CD14-positive monocyte (primary cell): ENCODE measurements around the gene PTCD2. TPM values are rescaled to one million over a fixed set of nuclear protein-coding genes. Genes with fewer than 3 reads are reported as not detected.
A peak's percentile ranks its signal among the peaks of the same experiment; 100 is the strongest.

ENCODE experiments used
- DNase-seq, 3 donors: peaks; one replicate each; pipeline ENCODE4 v3.0.0-alpha.2; 2011 to 2022
- H2AFZ ChIP-seq: 2 replicates; pipeline ENCODE4 v1.6.0; 2012; ENCODE audit warnings: mild to moderate bottlenecking, low read depth, low read length, inconsistent platforms; ENCODE audit not compliant: insufficient read depth, poor library complexity, severe bottlenecking
- H3K27ac ChIP-seq, 2 donors: 1 replicate in 1 of 2; 2 replicates in 1 of 2; pipeline ENCODE4 v1.5.1; 2012 to 2013; ENCODE audit warnings: low read length in 2 of 2, control low read depth in 1 of 2, inconsistent platforms in 1 of 2, low read depth in 1 of 2, mild to moderate bottlenecking in 1 of 2
- H3K27me3 ChIP-seq, 2 donors: one replicate each; pipeline versions ENCODE4 v1.6.0 to v1.6.1; 2011 to 2013; ENCODE audit warnings: low read length in 2 of 2; ENCODE audit not compliant: control insufficient read depth in 2 of 2, insufficient read depth in 2 of 2
- H3K36me3 ChIP-seq, 2 donors: replicated peaks in 1 of 2; 1 replicate in 1 of 2; 2 replicates in 1 of 2; pipeline versions ENCODE4 v1.5.1 to v1.6.1; 2012 to 2013; ENCODE audit warnings: low read length in 2 of 2, control low read depth in 1 of 2, inconsistent platforms in 1 of 2, mild to moderate bottlenecking in 1 of 2; ENCODE audit not compliant: insufficient read depth in 2 of 2, control insufficient read depth in 1 of 2
- H3K4me1 ChIP-seq, 2 donors: 1 replicate in 1 of 2; 2 replicates in 1 of 2; pipeline versions ENCODE4 v1.5.1 to v1.6.1; 2012 to 2013; ENCODE audit warnings: low read length in 2 of 2, control low read depth in 1 of 2, inconsistent platforms in 1 of 2, mild to moderate bottlenecking in 1 of 2, moderate library complexity in 1 of 2; ENCODE audit not compliant: insufficient read depth in 2 of 2, control insufficient read depth in 1 of 2
- H3K4me2 ChIP-seq: replicated peaks from 2 replicates; pipeline ENCODE3; 2012; ENCODE audit warnings: low read length, moderate library complexity, mild to moderate bottlenecking; ENCODE audit not compliant: poor library complexity, severe bottlenecking; ENCODE audit errors: extremely low read depth
- H3K4me3 ChIP-seq, 3 experiments: fragments of 200-600 bp in 1 of 3; sonication (generic) in 1 of 3; replicated peaks in 1 of 3; 1 replicate in 2 of 3; 2 replicates in 1 of 3; pipeline ENCODE4 v1.5.1; 2011 to 2013; ENCODE audit warnings: low read length in 3 of 3, mild to moderate bottlenecking in 3 of 3, control low read depth in 2 of 3, low read depth in 2 of 3, inconsistent platforms in 1 of 3, moderate library complexity in 1 of 3
- H3K79me2 ChIP-seq: 2 replicates; pipeline ENCODE4 v1.6.0; 2012; ENCODE audit warnings: mild to moderate bottlenecking, control low read depth, inconsistent platforms, low read length, moderate library complexity; ENCODE audit not compliant: insufficient read depth
- H3K9ac ChIP-seq: 2 replicates; pipeline ENCODE4 v1.6.0; 2017; ENCODE audit warnings: low read length, mild to moderate bottlenecking; ENCODE audit not compliant: insufficient read depth, poor library complexity, severe bottlenecking
- H3K9me3 ChIP-seq, 2 donors: replicated peaks in 1 of 2; 1 replicate in 1 of 2; 2 replicates in 1 of 2; pipeline versions ENCODE4 v1.5.1 to v1.6.1; 2012 to 2013; ENCODE audit warnings: low read length in 2 of 2, control low read depth in 1 of 2; ENCODE audit not compliant: control insufficient read depth in 1 of 2, insufficient read depth in 1 of 2
- H4K20me1 ChIP-seq: 2 replicates; pipeline ENCODE4 v1.6.0; 2012; ENCODE audit warnings: mild to moderate bottlenecking, low read length, control low read depth, moderate library complexity; ENCODE audit not compliant: insufficient read depth
- H3K27ac Mint-ChIP-seq, 7 donors: one replicate each; pipeline ENCODE4 v1.8.0; 2020; ENCODE audit warnings: mild to moderate bottlenecking in 7 of 7, mixed read lengths in 7 of 7, moderate library complexity in 6 of 7, inconsistent platforms in 2 of 7
- H3K27me3 Mint-ChIP-seq, 3 donors: one replicate each; pipeline ENCODE4 v1.8.0; 2021 to 2022; ENCODE audit warnings: low read depth in 3 of 3, mild to moderate bottlenecking in 3 of 3, mixed read lengths in 3 of 3, moderate library complexity in 3 of 3, inconsistent platforms in 1 of 3
- H3K36me3 Mint-ChIP-seq, 2 donors: one replicate each; pipeline ENCODE4 v1.8.0; 2020; ENCODE audit warnings: mixed read lengths in 2 of 2, inconsistent platforms in 1 of 2, mild to moderate bottlenecking in 1 of 2
- H3K4me1 Mint-ChIP-seq: one replicate; pipeline ENCODE4 v1.8.0; 2020; ENCODE audit warnings: mild to moderate bottlenecking, mixed read lengths
- H3K4me3 Mint-ChIP-seq, 2 donors: one replicate each; pipeline ENCODE4 v1.8.0; 2020; ENCODE audit warnings: mild to moderate bottlenecking in 2 of 2, mixed read lengths in 2 of 2, moderate library complexity in 1 of 2
- H3K9me3 Mint-ChIP-seq, 7 donors: one replicate each; pipeline ENCODE4 v1.8.0; 2020 to 2022; ENCODE audit warnings: mixed read lengths in 7 of 7, mild to moderate bottlenecking in 6 of 7, moderate library complexity in 6 of 7, inconsistent platforms in 2 of 7
- whole genome bisulfite sequencing: methylation state at CpG from one replicate; pipeline ENCODE4 v1.1.5; 2013; ENCODE audit warnings: missing lambda C conversion rate; ENCODE audit not compliant: insufficient coverage; 5-methylcytosine and 5-hydroxymethylcytosine counted together
- intact Hi-C, 2 donors: fragments of 100-400 bp; cut with micrococcal nuclease; formaldehyde crosslinking; loops; one replicate each; pipeline versions ENCODE4 v1.15.0 to v1.15.1; 2023
- polyA plus RNA-seq, 3 donors: library from polyadenylated mRNA; depleted of rRNA in 1 of 3; unstranded in 2 of 3; stranded (reverse) in 1 of 3; fragments of 300-500 nt in 2 of 3; fragments of >200 nt in 1 of 3; fragmentation: Illumina TruSeq in 2 of 3; gene quantifications; 1 replicate in 2 of 3; 2 replicates in 1 of 3; pipeline ENCODE4 v1.2.3, GENCODE V29; 2012 to 2021
- TF ChIP-seq, protein P1 (sequence below): fragments of 200-600 bp; IDR thresholded peaks from one replicate; pipeline ENCODE4 v1.8.0; 2022; ENCODE audit warnings: antibody characterized with exemption, mild to moderate bottlenecking

PTCD2 gene
- polyA plus RNA-seq, 3 donors = 1.6 to 2.2 (median 1.8) TPM

DNA sequence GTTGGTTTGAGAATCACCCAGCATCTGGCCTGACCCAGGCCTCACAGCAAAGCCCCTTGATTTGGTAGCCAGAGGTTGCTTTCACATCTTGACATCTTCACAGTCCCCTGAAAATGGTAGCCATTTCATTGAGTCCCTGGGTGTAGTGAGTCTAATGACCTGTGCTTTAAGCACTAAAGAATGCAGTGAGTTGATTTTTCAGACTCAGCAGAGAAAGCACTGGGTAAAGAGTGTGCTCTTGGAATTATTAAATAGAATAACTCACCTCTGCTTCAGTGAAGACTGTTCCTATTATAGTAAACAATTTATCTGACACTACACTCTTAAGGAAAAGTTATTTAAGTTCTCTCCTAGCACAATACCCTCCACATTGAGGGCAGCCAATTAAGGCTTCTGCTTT lies 56.2 kb downstream of the PTCD2 start:
- intact Hi-C loops = loop anchor here in 1 of 2 donors (5.0 to 10.0 kb wide), 2 partner anchors 91 to 218 kb away; no protein-coding TSS in a partner anchor
- H3K27me3 Mint-ChIP-seq = no peaks in the 10 kb centered on the region
- Histone ChIP-seq H3K4me1 (peaks cover 70 to 72% of the 10 kb centered on the region in 2 donors), H3K4me2 (no peak overlapping the region), H4K20me1 (no peaks in the 10 kb centered on the region), H3K9ac (no peak overlapping the region), H3K4me3 (no peak overlapping the region), H2AFZ (no peak overlapping the region), H3K27ac (no peak overlapping the region), H3K27me3 (no peaks in the 10 kb centered on the region), H3K9me3 (no peaks in the 10 kb centered on the region), H3K79me2 (no peaks in the 10 kb centered on the region), H3K36me3 (no peaks in the 10 kb centered on the region)
- no peak overlapping the region for H3K4me3 Mint-ChIP-seq
- H3K27ac Mint-ChIP-seq = peak overlapping the region in 1 of 7 donors; percentile 33
- H3K4me1 Mint-ChIP-seq = peaks cover 70% of the 10 kb centered on the region
- no peaks in the 10 kb centered on the region for H3K36me3 Mint-ChIP-seq
- peaks cover 0 to 2% (median 0%) of the 10 kb centered on the region in 7 donors for H3K9me3 Mint-ChIP-seq
- TF ChIP-seq, protein P1, sequence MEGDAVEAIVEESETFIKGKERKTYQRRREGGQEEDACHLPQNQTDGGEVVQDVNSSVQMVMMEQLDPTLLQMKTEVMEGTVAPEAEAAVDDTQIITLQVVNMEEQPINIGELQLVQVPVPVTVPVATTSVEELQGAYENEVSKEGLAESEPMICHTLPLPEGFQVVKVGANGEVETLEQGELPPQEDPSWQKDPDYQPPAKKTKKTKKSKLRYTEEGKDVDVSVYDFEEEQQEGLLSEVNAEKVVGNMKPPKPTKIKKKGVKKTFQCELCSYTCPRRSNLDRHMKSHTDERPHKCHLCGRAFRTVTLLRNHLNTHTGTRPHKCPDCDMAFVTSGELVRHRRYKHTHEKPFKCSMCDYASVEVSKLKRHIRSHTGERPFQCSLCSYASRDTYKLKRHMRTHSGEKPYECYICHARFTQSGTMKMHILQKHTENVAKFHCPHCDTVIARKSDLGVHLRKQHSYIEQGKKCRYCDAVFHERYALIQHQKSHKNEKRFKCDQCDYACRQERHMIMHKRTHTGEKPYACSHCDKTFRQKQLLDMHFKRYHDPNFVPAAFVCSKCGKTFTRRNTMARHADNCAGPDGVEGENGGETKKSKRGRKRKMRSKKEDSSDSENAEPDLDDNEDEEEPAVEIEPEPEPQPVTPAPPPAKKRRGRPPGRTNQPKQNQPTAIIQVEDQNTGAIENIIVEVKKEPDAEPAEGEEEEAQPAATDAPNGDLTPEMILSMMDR = no peak
- no peak for DNase-seq

DNA sequence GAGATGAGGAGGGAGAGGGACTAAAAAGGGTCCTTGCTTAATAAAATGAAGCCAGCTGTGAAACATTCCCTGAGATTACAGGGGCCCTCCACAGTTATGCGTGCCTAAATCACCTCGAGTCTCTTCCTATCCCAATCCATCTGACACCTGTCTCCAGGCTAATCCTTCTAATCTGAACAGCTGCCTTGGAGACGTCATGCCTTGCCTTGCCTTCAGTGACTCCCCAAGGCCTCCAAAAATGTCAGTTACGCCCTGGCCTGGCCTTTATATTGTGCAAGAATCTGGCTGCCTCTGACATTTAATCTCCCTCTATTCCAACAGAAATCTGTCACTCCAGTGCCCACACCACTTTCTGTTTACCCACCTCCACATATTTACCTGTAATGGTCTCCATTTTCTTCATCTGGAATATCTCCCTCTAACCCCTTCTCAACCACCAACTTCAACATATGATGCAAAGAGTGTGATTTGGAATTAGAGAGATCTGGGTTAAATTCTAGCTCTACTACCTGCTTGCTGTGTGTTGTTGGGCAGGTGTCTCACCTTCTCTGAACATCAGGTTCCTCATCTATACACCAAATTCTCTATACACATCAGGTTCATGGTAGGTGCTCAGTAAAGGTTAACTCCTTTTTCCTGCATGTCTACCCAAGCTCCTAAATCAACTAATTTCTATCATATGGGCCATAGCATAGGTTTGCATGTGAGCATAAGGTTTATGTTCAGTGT lies 57.9 kb downstream of the PTCD2 start:
- H4K20me1 ChIP-seq = no peaks in the 10 kb centered on the region
- H3K27me3 ChIP-seq = no peaks in the 10 kb centered on the region
- TF ChIP-seq, protein P1 = no peak
- Mint-ChIP-seq H3K4me3 (no peak overlapping the region), H3K9me3 (peaks cover 0 to 2% (median 0%) of the 10 kb centered on the region in 7 donors), H3K36me3 (no peaks in the 10 kb centered on the region), H3K27ac (peak overlapping the region in 5 of 7 donors; percentile 28 to 80 (median 39)), H3K27me3 (no peaks in the 10 kb centered on the region), H3K4me1 (peaks cover 53% of the 10 kb centered on the region)
- H2AFZ ChIP-seq = no peak overlapping the region
- peak overlapping the region; percentile 14 for H3K4me2 ChIP-seq
- DNase-seq = peak in 1 of 3 donors; percentile 17
- H3K4me1 ChIP-seq = peaks cover 54 to 56% of the 10 kb centered on the region in 2 donors
- intact Hi-C loops = loop anchor here in 1 of 2 donors (5.0 to 10.0 kb wide), 2 partner anchors 89 to 217 kb away; no protein-coding TSS in a partner anchor
- H3K9ac ChIP-seq = no peak overlapping the region
- H3K9me3 ChIP-seq = no peaks in the 10 kb centered on the region
- no peaks in the 10 kb centered on the region for H3K36me3 ChIP-seq
- no peaks in the 10 kb centered on the region for H3K79me2 ChIP-seq
- 21% methylated on average over 4 of the region's 4 CpGs for WGBS
- no peak overlapping the region for H3K4me3 ChIP-seq
- peak overlapping the region in 1 of 2 donors; percentile 1 for H3K27ac ChIP-seq
